Superior temporal gyrus (tissue), 1 donor: ENCODE measurements around the gene ADAMTS20.

Source experiments
- DNase-seq: peaks from one replicate; pipeline ENCODE4 v3.0.0-alpha.2; 2016; ENCODE audit errors: extremely low spot score

Gene ADAMTS20

DNA sequence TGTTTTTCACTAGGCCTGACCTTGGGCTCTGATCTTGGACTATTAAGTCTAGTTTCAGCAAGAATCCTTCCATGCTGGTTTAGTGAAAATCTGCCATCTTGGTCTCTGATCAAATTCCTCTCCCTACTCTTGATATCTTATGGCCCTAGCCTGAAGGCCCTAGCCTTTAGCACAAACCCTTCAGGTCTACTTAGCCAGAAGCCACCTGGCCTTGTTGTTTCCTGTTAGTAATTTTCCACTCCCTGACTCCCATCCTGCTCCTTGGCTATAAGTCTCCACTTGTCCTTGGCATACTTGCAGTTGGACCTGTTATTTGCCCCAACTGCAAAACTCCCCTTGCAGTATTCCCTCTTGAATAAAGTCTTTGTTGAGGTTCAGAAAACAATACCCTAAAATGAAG lies 241.4 kb downstream of the ADAMTS20 start:
- no peak for DNase-seq

DNA sequence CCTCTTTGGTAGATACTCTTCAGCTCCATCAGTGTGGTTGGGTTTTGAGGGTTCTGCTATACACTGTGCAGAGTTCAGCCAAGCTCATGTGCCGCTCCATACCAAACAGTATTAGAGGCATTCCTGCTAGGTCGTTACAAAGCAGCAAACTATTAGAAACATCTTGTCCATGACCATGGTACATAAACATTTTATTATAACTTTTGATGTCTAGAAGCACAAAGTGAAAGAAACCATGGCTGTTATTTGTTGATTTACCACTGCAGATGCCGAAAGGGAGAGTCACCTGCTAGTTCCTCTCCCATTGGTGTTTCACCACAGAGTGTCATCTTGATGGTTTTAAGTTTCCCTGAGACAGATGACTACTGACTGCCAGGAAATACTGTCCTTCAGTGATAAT lies 242.0 kb downstream of the ADAMTS20 start:
- DNase-seq, result no peak

DNA sequence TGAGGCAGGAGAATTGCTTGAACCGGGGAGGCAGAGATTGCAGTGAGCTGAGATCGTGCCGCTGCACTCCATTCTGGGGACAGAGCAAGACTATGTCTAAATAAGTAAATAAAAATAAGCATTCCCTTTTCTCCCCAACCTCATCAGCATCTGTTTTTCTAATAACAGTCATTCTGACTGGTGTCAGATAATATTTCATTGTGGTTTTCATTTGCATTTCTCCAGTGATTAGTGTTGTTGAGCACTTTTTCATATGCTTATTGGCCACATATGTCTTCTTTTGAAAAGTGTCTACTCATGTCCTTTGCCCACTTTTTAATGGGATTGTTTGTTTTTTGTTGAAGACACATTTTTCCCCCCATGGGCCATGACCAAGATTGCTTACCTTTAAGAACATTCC lies 243.2 kb downstream of the ADAMTS20 start:
- DNase-seq, result no peak

DNA sequence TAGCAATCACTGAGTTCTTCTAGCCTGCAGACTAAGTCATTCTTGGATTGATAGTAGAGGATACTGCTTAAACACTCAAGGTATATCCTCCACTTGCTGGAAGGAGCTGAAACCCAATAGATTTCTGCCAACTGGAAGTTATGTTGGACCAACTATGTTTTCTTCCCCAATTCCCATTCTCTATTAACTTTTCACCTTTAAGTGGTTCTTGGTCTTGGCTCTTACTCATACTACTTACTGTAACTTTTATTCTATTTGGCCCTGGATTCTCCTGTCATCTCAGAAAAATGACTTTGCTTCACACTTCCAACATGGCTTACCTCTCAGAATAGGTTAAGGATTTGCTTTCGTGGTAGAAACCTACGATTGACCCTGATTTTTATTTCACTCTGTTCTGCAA lies 244.9 kb downstream of the ADAMTS20 start:
- DNase-seq, result no peak

DNA sequence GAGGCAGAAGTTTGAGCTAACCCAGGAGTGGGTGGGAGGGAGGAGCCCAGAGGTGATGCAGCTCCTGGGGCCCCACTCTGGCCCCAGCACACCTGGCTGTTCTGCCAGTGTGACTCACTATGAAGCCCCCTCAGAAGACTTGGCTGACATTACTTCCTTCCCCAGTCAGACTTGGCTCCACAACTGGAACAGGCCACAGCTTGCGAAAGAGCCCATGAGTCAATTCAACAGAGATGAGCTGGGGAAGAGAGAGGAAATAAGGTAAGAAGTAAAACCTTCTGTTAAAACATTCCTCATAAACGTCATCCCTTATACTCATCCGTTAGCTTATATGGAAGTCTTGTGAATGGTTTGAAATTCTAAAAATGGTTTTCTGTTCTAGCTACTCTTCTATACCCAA lies 245.9 kb downstream of the ADAMTS20 start:
- no peak for DNase-seq

DNA sequence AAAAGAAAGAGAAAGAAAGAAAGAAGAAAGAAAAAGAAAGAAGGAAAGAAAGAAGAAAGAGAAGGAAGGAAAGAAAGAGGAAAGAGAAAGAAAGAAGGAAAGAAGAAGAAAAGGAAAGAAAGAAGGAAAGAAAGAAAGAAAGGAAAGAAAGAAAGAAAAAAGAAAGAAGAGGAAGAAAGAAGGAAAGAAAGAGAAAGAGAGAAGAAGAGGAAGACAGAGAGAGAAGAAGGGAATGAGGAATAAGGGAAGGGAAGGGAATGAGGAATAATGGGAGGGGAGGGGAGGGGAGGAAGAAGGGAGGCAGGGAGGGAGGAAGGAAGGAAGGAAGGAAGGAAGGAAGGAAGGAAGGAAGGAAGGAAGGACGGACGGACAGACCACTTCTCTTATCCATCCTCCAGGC lies 246.9 kb downstream of the ADAMTS20 start:
- DNase-seq, result no peak
